MG63 (cell line): ENCODE measurements around the gene VAMP5. TPM values are rescaled to one million over a fixed set of nuclear protein-coding genes. Genes with fewer than 3 reads are reported as not detected.
"Not testable (repeated sequence)": the region's sequence is repeated elsewhere in the genome, so short reads cannot be mapped to it uniquely, and the experiment has no call there.

Experiments
- DNase-seq: peaks from one replicate; pipeline ENCODE4 v3.0.0-alpha.2; 2020
- H3K27me3 ChIP-seq: fragments of 250-450 bp; sonication (Bioruptor Pico); 2 replicates; pipeline ENCODE4 v1.5.1; 2020; ENCODE audit warnings: mild to moderate bottlenecking, moderate library complexity
- H3K36me3 ChIP-seq: fragments of 250-450 bp; sonication (Bioruptor Pico); 2 replicates; pipeline ENCODE4 v1.5.1; 2020; ENCODE audit warnings: mild to moderate bottlenecking, moderate library complexity
- H3K4me3 ChIP-seq: fragments of 250-450 bp; sonication (Bioruptor Pico); 2 replicates; pipeline ENCODE4 v1.5.1; 2020; ENCODE audit warnings: mild to moderate bottlenecking, moderate library complexity
- H3K9me3 ChIP-seq: fragments of 250-450 bp; sonication (Bioruptor Pico); 2 replicates; pipeline ENCODE4 v1.5.1; 2020; ENCODE audit warnings: mild to moderate bottlenecking, moderate library complexity
- total RNA-seq: library from RNA; depleted of rRNA; stranded (reverse); fragments of >200 nt; shearing (Covaris generic); gene quantifications from 2 replicates; pipeline ENCODE4 v1.2.3, GENCODE V29; 2014; ENCODE audit warnings: low replicate concordance

Gene VAMP5
- total RNA-seq, 1 experiment from 2014 or later, result 76.7 TPM

GRCh38 chr2:85547859-85548607 lies 36.2 kb upstream of the VAMP5 start:
- Histone ChIP-seq H3K9me3 (no peaks in the 10 kb centered on the region), H3K4me3 (no peak overlapping the region), H3K36me3 (peaks cover 66% of the 10 kb centered on the region), H3K27me3 (no peaks in the 10 kb centered on the region)
- DNase-seq, result no peak

GRCh38 chr2:85548608-85548900 lies 35.7 kb upstream of the VAMP5 start:
- no peak for DNase-seq
- H3K27me3 ChIP-seq, result no peaks in the 10 kb centered on the region
- no peaks in the 10 kb centered on the region for H3K9me3 ChIP-seq
- H3K4me3 ChIP-seq, result no peak overlapping the region
- H3K36me3 ChIP-seq, result peaks cover 60% of the 10 kb centered on the region

GRCh38 chr2:85549095-85549494 lies 35.1 kb upstream of the VAMP5 start:
- no peak overlapping the region for H3K4me3 ChIP-seq
- no peak for DNase-seq
- H3K27me3 ChIP-seq, result no peaks in the 10 kb centered on the region
- H3K36me3 ChIP-seq, result peaks cover 58% of the 10 kb centered on the region
- no peaks in the 10 kb centered on the region for H3K9me3 ChIP-seq

GRCh38 chr2:85549826-85550225 lies 34.4 kb upstream of the VAMP5 start:
- Histone ChIP-seq H3K4me3 (no peak overlapping the region), H3K27me3 (no peaks in the 10 kb centered on the region), H3K36me3 (peaks cover 56% of the 10 kb centered on the region), H3K9me3 (no peaks in the 10 kb centered on the region)
- peak; percentile 12 for DNase-seq

- Histone ChIP-seq H3K36me3 (peaks cover 55% of the 10 kb centered on the region), H3K27me3 (no peaks in the 10 kb centered on the region), H3K4me3 (no peak overlapping the region), H3K9me3 (no peaks in the 10 kb centered on the region)
- no peak for DNase-seq
Measured at GRCh38 chr2:85550486-85550885, 33.7 kb upstream of the VAMP5 start.

- peak; percentile 41 for DNase-seq
- peaks cover 54% of the 10 kb centered on the region for H3K36me3 ChIP-seq
Measured at GRCh38 chr2:85551698-85552678, 32.2 kb upstream of the VAMP5 start.

GRCh38 chr2:85553184-85553583 lies 31.0 kb upstream of the VAMP5 start:
- Histone ChIP-seq H3K4me3 (no peak overlapping the region), H3K9me3 (no peaks in the 10 kb centered on the region), H3K27me3 (no peaks in the 10 kb centered on the region), H3K36me3 (peaks cover 59% of the 10 kb centered on the region)
- DNase-seq, result no peak

More at GRCh38 chr2:85551698-85552678, 32.2 kb upstream of the VAMP5 start:
- Histone ChIP-seq H3K27me3 (no peaks in the 10 kb centered on the region), H3K4me3 (no peak overlapping the region), H3K9me3 (no peaks in the 10 kb centered on the region)

GRCh38 chr2:85554980-85555612 lies 29.1 kb upstream of the VAMP5 start:
- DNase-seq, result no peak
- Histone ChIP-seq H3K27me3 (no peaks in the 10 kb centered on the region), H3K36me3 (peaks cover 65% of the 10 kb centered on the region), H3K9me3 (no peaks in the 10 kb centered on the region), H3K4me3 (no peak overlapping the region)

- peaks cover 45% of the 10 kb centered on the region for H3K36me3 ChIP-seq
- no peaks in the 10 kb centered on the region for H3K27me3 ChIP-seq
- no peaks in the 10 kb centered on the region for H3K9me3 ChIP-seq
- H3K4me3 ChIP-seq, result no peak overlapping the region
- DNase-seq, result no peak
Measured at GRCh38 chr2:85557130-85557529, 27.1 kb upstream of the VAMP5 start.

- no peak for DNase-seq
- Histone ChIP-seq H3K36me3 (peaks cover 37% of the 10 kb centered on the region), H3K9me3 (no peaks in the 10 kb centered on the region), H3K4me3 (no peak overlapping the region), H3K27me3 (no peaks in the 10 kb centered on the region)
Measured at GRCh38 chr2:85558160-85558559, 26.1 kb upstream of the VAMP5 start.

GRCh38 chr2:85560403-85560726 lies 23.9 kb upstream of the VAMP5 start:
- H3K9me3 ChIP-seq, DNase-seq, H3K27me3 ChIP-seq: not testable (repeated sequence)
- Histone ChIP-seq H3K4me3 (peak overlapping the region; percentile 76), H3K36me3 (peaks cover 24% of the 10 kb centered on the region)

GRCh38 chr2:85560812-85561279 lies 23.4 kb upstream of the VAMP5 start:
- H3K9me3 ChIP-seq, result no peaks in the 10 kb centered on the region
- no peak for DNase-seq
- no peaks in the 10 kb centered on the region for H3K27me3 ChIP-seq
- H3K36me3 ChIP-seq, result peaks cover 21% of the 10 kb centered on the region
- peak overlapping the region; percentile 76 for H3K4me3 ChIP-seq

GRCh38 chr2:85561280-85562212 lies 22.7 kb upstream of the VAMP5 start, which contains the start of gene GGCX:
TSS of gene GGCX (minus strand) at chr2:85561493. CDS start at chr2:85561428, 65 bp downstream.
- peak; percentile 94 for DNase-seq
- Histone ChIP-seq H3K9me3 (no peaks in the 10 kb centered on the region), H3K36me3 (peaks cover 17% of the 10 kb centered on the region), H3K4me3 (peak within 1 kb of the TSS; percentile 76), H3K27me3 (no peaks in the 10 kb centered on the region)

GRCh38 chr2:85564144-85564563 lies 20.1 kb upstream of the VAMP5 start:
- Histone ChIP-seq H3K4me3 (no peak overlapping the region), H3K9me3 (no peaks in the 10 kb centered on the region), H3K36me3 (peaks cover under 1% of the 10 kb centered on the region), H3K27me3 (no peaks in the 10 kb centered on the region)
- no peak for DNase-seq

- Histone ChIP-seq H3K4me3 (no peak overlapping the region), H3K27me3 (peaks cover 2% of the 10 kb centered on the region; the same call in 1 of the 2 replicates), H3K9me3 (no peaks in the 10 kb centered on the region), H3K36me3 (no peaks in the 10 kb centered on the region)
- no peak for DNase-seq
Measured at GRCh38 chr2:85566265-85566664, 18.0 kb upstream of the VAMP5 start.

GRCh38 chr2:85575739-85576138 lies 8.5 kb upstream of the VAMP5 start:
- Histone ChIP-seq H3K9me3 (no peaks in the 10 kb centered on the region), H3K27me3 (no peaks in the 10 kb centered on the region), H3K36me3 (no peaks in the 10 kb centered on the region), H3K4me3 (no peak overlapping the region)
- DNase-seq, result no peak
